ENCODE measurements around the gene SEMA4D. TPM values are rescaled to one million over a fixed set of nuclear protein-coding genes. Genes with fewer than 3 reads are reported as not detected.

SEMA4D gene
- total and polyA plus RNA-seq, 12 donors = 3.5 to 57.0 (median 26.7) TPM

GRCh38 chr9:89380437-89381307 lies 117.2 kb downstream of the SEMA4D start:
- H3K36me3 ChIP-seq (replicated peaks in 1 of 2) = peaks cover 0 to 41% of the 10 kb centered on the region in 2 donors
- no peak for TF ChIP-seq CTCF (IDR thresholded peaks at IDR 0.05)

GRCh38 chr9:89379508-89380115 lies 118.3 kb downstream of the SEMA4D start:
- no peaks in the 10 kb centered on the region for H3K4me1 ChIP-seq (replicated peaks in 1 of 2)
- H3K27ac ChIP-seq = no peak overlapping the region
- no peak for DNase-seq
- intact Hi-C loops (cut with DNase I) = loop anchor here in 1 of 2 donors (10.0 kb wide), 1 partner anchor 165 kb away; no protein-coding TSS in a partner anchor
- no peaks in the 10 kb centered on the region for H3K27me3 ChIP-seq
- 82 to 89% (median 83%) methylated on average over 14 of the region's 14 CpGs for WGBS, 4 donors
- peaks cover 0 to 32% of the 10 kb centered on the region in 2 donors for H3K36me3 ChIP-seq (replicated peaks in 1 of 2)
- TF ChIP-seq CTCF (IDR thresholded peaks at IDR 0.05) (no peak), POLR2A (IDR thresholded peaks at IDR 0.05) (no peak)
- H3K4me3 ChIP-seq = no peak overlapping the region
- no peaks in the 10 kb centered on the region for H3K9me3 ChIP-seq (replicated peaks in 1 of 3)

More at GRCh38 chr9:89380437-89381307, 117.2 kb downstream of the SEMA4D start:
- Histone ChIP-seq H3K27me3 (no peaks in the 10 kb centered on the region), H3K4me3 (no peak overlapping the region), H3K4me1 (replicated peaks in 1 of 2) (no peaks in the 10 kb centered on the region), H3K27ac (no peak overlapping the region), H3K9me3 (replicated peaks in 1 of 3) (no peaks in the 10 kb centered on the region)
- no peak for DNase-seq
- 84 to 92% (median 91%) methylated on average over 22 to 26 of the region's 26 CpGs for WGBS, 4 donors
- intact Hi-C loops (cut with DNase I) = loop anchor here in 1 of 2 donors (10.0 kb wide), 1 partner anchor 164 kb away; no protein-coding TSS in a partner anchor

GRCh38 chr9:89379031-89379430 lies 118.9 kb downstream of the SEMA4D start:
- intact Hi-C loops (cut with DNase I) = no loop called here

More at GRCh38 chr9:89379031-89379430, 118.9 kb downstream of the SEMA4D start:
- Histone ChIP-seq H3K9me3 (replicated peaks in 1 of 3) (no peaks in the 10 kb centered on the region), H3K27ac (no peak overlapping the region), H3K4me1 (replicated peaks in 1 of 2) (no peaks in the 10 kb centered on the region), H3K36me3 (replicated peaks in 1 of 2) (peaks cover 0 to 27% of the 10 kb centered on the region in 2 donors), H3K27me3 (no peaks in the 10 kb centered on the region), H3K4me3 (no peak overlapping the region)
- DNase-seq = no peak
- WGBS, 4 donors = 94 to 97% (median 96%) methylated on average over 12 to 14 of the region's 14 CpGs
- TF ChIP-seq POLR2A (IDR thresholded peaks at IDR 0.05) (no peak), CTCF (IDR thresholded peaks at IDR 0.05) (no peak)

All from adrenal gland (tissue), 12 donors.